ENCODE measurements around the gene TMEM25. TPM values are rescaled to one million over a fixed set of nuclear protein-coding genes. Genes with fewer than 3 reads are reported as not detected.

The TMEM25 gene
- total RNA-seq, 4 donors from 2014 or later: 24.9 to 32.1 (median 27.3) TPM

GRCh38 chr11:118521892-118522311, 9.1 kb upstream of the TMEM25 start:
- Histone ChIP-seq H3K4me3 (no peak overlapping the region), H3K27ac (no peak overlapping the region), H3K9me3 (no peaks in the 10 kb centered on the region), H3K27me3 (no peaks in the 10 kb centered on the region), H3K4me1 (peaks cover 13% of the 10 kb centered on the region), H3K36me3 (peaks cover 66% of the 10 kb centered on the region)
- TF ChIP-seq CTCF (IDR thresholded peaks at IDR 0.05) (no peak), EP300 (IDR thresholded peaks at IDR 0.05) (no peak), POLR2A (IDR thresholded peaks at IDR 0.05) (no peak), POLR2AphosphoS5 (IDR thresholded peaks at IDR 0.05) (no peak)
- 72% methylated on average over 13 of the region's 13 CpGs for WGBS
- DNase-seq (ENCODE audit: low spot score in 2 of 2): no peak

GRCh38 chr11:118522571-118523072, 8.4 kb upstream of the TMEM25 start:
- DNase-seq (ENCODE audit: low spot score in 2 of 2): no peak
- no peak for TF ChIP-seq POLR2A (IDR thresholded peaks at IDR 0.05)
- peak in 1 of 2 donors; percentile 11 for TF ChIP-seq CTCF (IDR thresholded peaks at IDR 0.05)
- no peak for TF ChIP-seq POLR2AphosphoS5 (IDR thresholded peaks at IDR 0.05)
- H3K9me3 ChIP-seq: no peaks in the 10 kb centered on the region
- H3K4me1 ChIP-seq: peaks cover 14% of the 10 kb centered on the region
- 42% methylated on average over 6 of the region's 6 CpGs for whole genome bisulfite sequencing
- no peaks in the 10 kb centered on the region for H3K27me3 ChIP-seq
- H3K27ac ChIP-seq: no peak overlapping the region
- no peak overlapping the region for H3K4me3 ChIP-seq
- H3K36me3 ChIP-seq: peaks cover 60% of the 10 kb centered on the region

- Histone ChIP-seq H3K27ac (no peak overlapping the region), H3K9me3 (no peaks in the 10 kb centered on the region), H3K27me3 (no peaks in the 10 kb centered on the region), H3K4me3 (no peak overlapping the region), H3K36me3 (peaks cover 53% of the 10 kb centered on the region), H3K4me1 (peaks cover 20% of the 10 kb centered on the region)
- no peak for DNase-seq (ENCODE audit: low spot score in 2 of 2)
- no peak for TF ChIP-seq CTCF (IDR thresholded peaks at IDR 0.05)
- TF ChIP-seq POLR2A (IDR thresholded peaks at IDR 0.05): no peak
Measured at GRCh38 chr11:118524356-118524755, 6.6 kb upstream of the TMEM25 start.

- Histone ChIP-seq H3K36me3 (peaks cover 47% of the 10 kb centered on the region), H3K27ac (no peak overlapping the region), H3K27me3 (no peaks in the 10 kb centered on the region), H3K4me3 (no peak overlapping the region), H3K4me1 (peaks cover 26% of the 10 kb centered on the region), H3K9me3 (no peaks in the 10 kb centered on the region)
- TF ChIP-seq POLR2A (IDR thresholded peaks at IDR 0.05) (no peak), CTCF (IDR thresholded peaks at IDR 0.05) (no peak), EP300 (IDR thresholded peaks at IDR 0.05) (no peak), POLR2AphosphoS5 (IDR thresholded peaks at IDR 0.05) (no peak)
- no peak for DNase-seq (ENCODE audit: low spot score in 2 of 2)
- 76% methylated on average over 6 of the region's 6 CpGs for WGBS
Measured at GRCh38 chr11:118524757-118525470, 6.1 kb upstream of the TMEM25 start.

- TF ChIP-seq POLR2AphosphoS5 (IDR thresholded peaks at IDR 0.05) (no peak), CTCF (IDR thresholded peaks at IDR 0.05) (no peak), POLR2A (IDR thresholded peaks at IDR 0.05) (no peak)
- H3K4me3 ChIP-seq: no peak overlapping the region
- peaks cover 29% of the 10 kb centered on the region for H3K36me3 ChIP-seq
- 86% methylated on average over 2 of the region's 2 CpGs for WGBS
- DNase-seq (ENCODE audit: low spot score in 2 of 2): no peak
- peaks cover 42% of the 10 kb centered on the region for H3K4me1 ChIP-seq
- H3K27me3 ChIP-seq: no peaks in the 10 kb centered on the region
- no peaks in the 10 kb centered on the region for H3K9me3 ChIP-seq
- no peak overlapping the region for H3K27ac ChIP-seq
Measured at GRCh38 chr11:118526688-118527087, 4.3 kb upstream of the TMEM25 start.

All from suprapubic skin (tissue), 4 donors.